NCI-H446 (cell line): Measurements from ENCODE around the gene ARV1.
"Not testable (repeated sequence)": the region's sequence is repeated elsewhere in the genome, so short reads cannot be mapped to it uniquely, and the experiment has no call there.

Experiments used
- DNase-seq, 2 experiments: peaks; one replicate each; lab custom pipeline; 2025; lab: John Stamatoyannopoulos, UW

Gene ARV1

GRCh38 chr1:231041719-231042261 lies 62.9 kb downstream of the ARV1 start:
- DNase-seq, result no peak

- no peak for DNase-seq
Observed at GRCh38 chr1:231044588-231044987, 65.7 kb downstream of the ARV1 start.

GRCh38 chr1:231045286-231045685 lies 66.4 kb downstream of the ARV1 start:
- DNase-seq, result no peak

GRCh38 chr1:231045921-231046729 lies 67.2 kb downstream of the ARV1 start:
- not testable (repeated sequence) for DNase-seq

GRCh38 chr1:231046730-231047395 lies 68.0 kb downstream of the ARV1 start:
- DNase-seq, result no peak

GRCh38 chr1:231047529-231047928 lies 68.6 kb downstream of the ARV1 start:
- not testable (repeated sequence) for DNase-seq

GRCh38 chr1:231048419-231048818 lies 69.5 kb downstream of the ARV1 start:
- DNase-seq, result not testable (repeated sequence)

GRCh38 chr1:231049121-231049979 lies 70.5 kb downstream of the ARV1 start:
- DNase-seq, result no peak
